H1 (cell line): Measurements from ENCODE around the gene BCAR3. TPM values are rescaled to one million over a fixed set of nuclear protein-coding genes. Genes with fewer than 3 reads are reported as not detected.

ENCODE experiments used
- CTCF ChIA-PET: fragments of 300-600 bp; sonication (Branson Sonifier 250); formaldehyde crosslinking; loops from one replicate; lab custom pipeline; 2021; ENCODE audit not compliant: partially characterized antibody; lab: Charles Lee
- POLR2A ChIA-PET: fragments of 300-600 bp; sonication (Branson Sonifier 250); formaldehyde crosslinking; loops from one replicate; lab custom pipeline; 2021; ENCODE audit warnings: inconsistent platforms; ENCODE audit not compliant: partially characterized antibody; lab: Charles Lee
- DNase-seq, 2 experiments: peaks; one replicate each; pipeline versions ENCODE4 v3.0.0 to v3.0.0-alpha.2; 2010 to 2022; ENCODE audit warnings: low spot score in 2 of 2, low read depth in 1 of 2, mixed read lengths in 1 of 2
- FAIRE-seq: peaks from 2 replicates; lab custom pipeline; 2011; peaks lifted over from hg19 to GRCh38; lab: Jason Lieb, UNC
- H2AFZ ChIP-seq: 2 replicates; pipeline ENCODE4 v1.8.1; 2012; ENCODE audit warnings: low read length, inconsistent platforms
- H2AK5ac ChIP-seq: 2 replicates; pipeline ENCODE4 v1.6.1; 2013; ENCODE audit warnings: low read depth, low read length
- H2BK120ac ChIP-seq: replicated peaks from 2 replicates; pipeline ENCODE3; 2013; ENCODE audit warnings: low read depth, low read length, inconsistent platforms
- H2BK12ac ChIP-seq: 2 replicates; pipeline ENCODE4 v1.6.1; 2013; ENCODE audit warnings: low read depth, low read length
- H2BK15ac ChIP-seq: 2 replicates; pipeline ENCODE4 v1.6.1; 2013; ENCODE audit warnings: low read length
- H2BK20ac ChIP-seq: 2 replicates; pipeline ENCODE4 v1.6.1; 2013; ENCODE audit warnings: low read length
- H2BK5ac ChIP-seq: 2 replicates; pipeline ENCODE4 v1.6.1; 2013; ENCODE audit warnings: low read depth, low read length
- H3K14ac ChIP-seq: 2 replicates; pipeline ENCODE4 v1.6.1; 2013; ENCODE audit warnings: inconsistent platforms; ENCODE audit not compliant: insufficient read length
- H3K18ac ChIP-seq: 2 replicates; pipeline ENCODE4 v1.6.1; 2013; ENCODE audit warnings: low read length; ENCODE audit errors: extremely low read depth
- H3K23ac ChIP-seq: 2 replicates; pipeline ENCODE4 v1.6.1; 2013; ENCODE audit warnings: inconsistent platforms; ENCODE audit not compliant: insufficient read length
- H3K23me2 ChIP-seq: 2 replicates; pipeline ENCODE4 v1.6.1; 2013; ENCODE audit warnings: low read depth, low read length
- H3K27ac ChIP-seq: 2 replicates; pipeline ENCODE4 v1.6.1; 2011; ENCODE audit warnings: low read depth, low read length, inconsistent platforms
- H3K27me3 ChIP-seq, 4 experiments: replicated peaks in 1 of 4; 1 replicate in 1 of 4; 2 replicates in 3 of 4; pipeline versions ENCODE4 v1.6.1 to v1.8.1; 2011 to 2013; ENCODE audit warnings: low read length in 3 of 4, mild to moderate bottlenecking in 3 of 4, inconsistent platforms in 2 of 4, mixed read lengths in 2 of 4, moderate library complexity in 1 of 4; ENCODE audit not compliant: control insufficient read depth in 3 of 4, insufficient read depth in 3 of 4; ENCODE audit errors: extremely low read depth in 1 of 4
- H3K36me3 ChIP-seq, 4 experiments: 2 replicates each; pipeline versions ENCODE4 v1.6.1 to v1.8.1; 2011 to 2013; ENCODE audit warnings: mild to moderate bottlenecking in 4 of 4, low read length in 3 of 4, moderate library complexity in 2 of 4, control low read depth in 1 of 4, inconsistent platforms in 1 of 4; ENCODE audit not compliant: insufficient read depth in 4 of 4, control insufficient read depth in 2 of 4
- H3K4ac ChIP-seq: replicated peaks from 2 replicates; pipeline ENCODE3; 2013; ENCODE audit warnings: low read length, low read depth, mixed read lengths, inconsistent platforms; ENCODE audit not compliant: insufficient read length
- H3K4me1 ChIP-seq, 4 experiments: replicated peaks in 1 of 4; 1 replicate in 1 of 4; 2 replicates in 3 of 4; pipeline versions ENCODE4 v1.6.1 to v1.8.1; 2011 to 2013; ENCODE audit warnings: low read length in 3 of 4, inconsistent platforms in 2 of 4, mixed read lengths in 1 of 4; ENCODE audit not compliant: insufficient read depth in 4 of 4, control insufficient read depth in 3 of 4
- H3K4me2 ChIP-seq, 2 experiments: 2 replicates each; pipeline versions ENCODE4 v1.6.1 to v1.8.1; 2011 to 2013; ENCODE audit warnings: low read depth in 2 of 2, low read length in 2 of 2, control low read depth in 1 of 2, inconsistent platforms in 1 of 2, mild to moderate bottlenecking in 1 of 2; ENCODE audit not compliant: insufficient read depth in 1 of 2
- H3K4me3 ChIP-seq, 4 experiments: fragments of 200-600, 300-600 bp in 1 of 4; sonication (generic), shearing (Covaris generic), sonication (Bioruptor Twin) in 1 of 4; 2 replicates each; pipeline versions ENCODE4 v1.5.1 to v1.8.1; 2011 to 2016; ENCODE audit warnings: low read length in 4 of 4, low read depth in 3 of 4, control low read depth in 2 of 4, inconsistent platforms in 2 of 4, mild to moderate bottlenecking in 2 of 4, mixed read lengths in 1 of 4, moderate library complexity in 1 of 4; ENCODE audit not compliant: insufficient read depth in 2 of 4; ENCODE audit errors: extremely low read depth in 1 of 4
- H3K56ac ChIP-seq: replicated peaks from 2 replicates; pipeline ENCODE3; 2013; ENCODE audit warnings: low read depth, mild to moderate bottlenecking, mixed read lengths, low read length, inconsistent platforms; ENCODE audit not compliant: insufficient read length
- H3K79me1 ChIP-seq: 2 replicates; pipeline ENCODE4 v1.6.1; 2013; ENCODE audit warnings: low read depth, low read length, control low read depth
- H3K79me2 ChIP-seq, 2 experiments: 2 replicates each; pipeline versions ENCODE4 v1.6.1 to v1.8.1; 2012 to 2013; ENCODE audit warnings: low read length in 2 of 2, mild to moderate bottlenecking in 2 of 2, inconsistent platforms in 1 of 2; ENCODE audit not compliant: insufficient read depth in 2 of 2, control insufficient read depth in 1 of 2
- H3K9ac ChIP-seq, 4 experiments: replicated peaks in 1 of 4; 1 replicate in 1 of 4; 2 replicates in 3 of 4; pipeline versions ENCODE4 v1.6.1 to v1.8.1; 2011 to 2013; ENCODE audit warnings: low read depth in 3 of 4, low read length in 3 of 4, control low read depth in 2 of 4, mild to moderate bottlenecking in 2 of 4, moderate library complexity in 2 of 4, inconsistent platforms in 1 of 4; ENCODE audit errors: extremely low read depth in 1 of 4
- H3K9me3 ChIP-seq, 2 experiments: 2 replicates each; pipeline versions ENCODE4 v1.6.1 to v1.8.1; 2012 to 2013; ENCODE audit warnings: mild to moderate bottlenecking in 2 of 2, moderate library complexity in 2 of 2, control low read depth in 1 of 2, inconsistent platforms in 1 of 2, low read depth in 1 of 2, low read length in 1 of 2, mixed read lengths in 1 of 2; ENCODE audit not compliant: insufficient read depth in 2 of 2
- H4K20me1 ChIP-seq, 2 experiments: replicated peaks in 1 of 2; 2 replicates each; pipeline versions ENCODE3 to v1.8.1; 2011 to 2013; ENCODE audit warnings: inconsistent platforms in 2 of 2, low read length in 2 of 2, mild to moderate bottlenecking in 1 of 2; ENCODE audit not compliant: insufficient read depth in 2 of 2, control insufficient read depth in 1 of 2
- H4K5ac ChIP-seq: 2 replicates; pipeline ENCODE4 v1.6.1; 2013; ENCODE audit warnings: low read length, low read depth, mixed read lengths, inconsistent platforms; ENCODE audit not compliant: insufficient read length
- H4K8ac ChIP-seq: 2 replicates; pipeline ENCODE4 v1.8.0; 2013; ENCODE audit warnings: mild to moderate bottlenecking, moderate library complexity, low read length, inconsistent platforms; ENCODE audit not compliant: insufficient read depth; ENCODE audit errors: extremely low read depth
- H4K91ac ChIP-seq: replicated peaks from 2 replicates; pipeline ENCODE3; 2013; ENCODE audit warnings: low read length, mixed read lengths, inconsistent platforms; ENCODE audit not compliant: insufficient read length
- BACH1 ChIP-seq: IDR thresholded peaks from 2 replicates; pipeline ENCODE4 v1.6.1; 2012; ENCODE audit warnings: low read length, improper control_type of control experiment
- CEBPB ChIP-seq: IDR thresholded peaks from 2 replicates; pipeline ENCODE4 v1.6.1; 2012; ENCODE audit warnings: low read depth, low read length
- KDM1A ChIP-seq: fragments of 200-600, 300-600 bp; sonication (generic); IDR thresholded peaks from 2 replicates; pipeline ENCODE4 v1.7.1; 2016; ENCODE audit warnings: mild to moderate bottlenecking, low read length, borderline replicate concordance
- polyA plus RNA-seq, 7 experiments: library from polyadenylated mRNA; depleted of rRNA in 3 of 7; stranded (reverse) in 5 of 7; unstranded in 2 of 7; fragments of >200 nt in 5 of 7; fragments of 200-250 nt in 2 of 7; gene quantifications; 1 replicate in 5 of 7; 2 replicates in 1 of 7; 4 replicates in 1 of 7; pipeline versions ENCODE4 v1.2.1 to v1.2.3, GENCODE V29; 2011 to 2013; ENCODE audit warnings: missing spikeins in 2 of 7, mixed read lengths in 2 of 7
- total RNA-seq: library from RNA; stranded (reverse); fragmentation: NEBNext Ultra II Directional; extraction: Animal tissue kit (Norgen Biotek cat#: 25700); gene quantifications from 2 replicates; pipeline ENCODE4 v1.2.1, GENCODE V29; 2021

BCAR3 gene
- total and polyA plus RNA-seq, 2 of the 8 experiments (the other 6 are each of a cell fraction or from before 2014, with no cell fraction given), result 5.6 to 9.2 TPM

DNA sequence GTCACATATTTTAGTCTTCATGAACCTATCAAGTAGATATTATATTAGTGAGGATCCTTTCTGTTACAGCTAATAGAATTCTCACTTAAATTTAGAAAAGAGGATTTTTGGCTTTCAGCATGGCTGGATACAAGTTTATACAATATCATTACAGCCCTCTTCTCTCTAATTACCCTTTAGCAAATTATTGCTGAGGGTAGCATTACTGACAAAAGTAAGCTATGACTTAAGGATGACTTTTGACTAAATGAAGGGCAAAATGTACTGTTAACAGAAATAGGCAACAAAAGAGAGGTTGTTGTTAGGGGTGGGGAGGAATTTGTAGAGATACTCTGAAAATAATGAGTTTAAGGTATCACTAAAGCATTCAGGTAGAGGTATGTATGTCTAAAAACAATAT lies 148.0 kb downstream of the BCAR3 start:
- POLR2A ChIA-PET, result no interaction called here
- FAIRE-seq, result no peak
- no peak overlapping the region for H3K4me3 ChIP-seq
- TF ChIP-seq KDM1A (no peak), CEBPB (no peak), BACH1 (no peak)

More for the DNA sequence above, 148.0 kb downstream of the BCAR3 start:
- Histone ChIP-seq H3K4ac (no peak overlapping the region), H2BK20ac (no peak overlapping the region), H2BK120ac (no peak overlapping the region), H3K27me3 (no peaks in the 10 kb centered on the region), H3K4me2 (no peak overlapping the region), H2BK12ac (no peak overlapping the region), H3K14ac (no peak overlapping the region), H2BK15ac (no peak overlapping the region), H3K79me2 (no peaks in the 10 kb centered on the region), H4K8ac (no peak overlapping the region), H2BK5ac (no peak overlapping the region), H3K79me1 (no peaks in the 10 kb centered on the region), H2AK5ac (no peak overlapping the region), H2AFZ (no peak overlapping the region), H3K4me1 (no peaks in the 10 kb centered on the region), H3K9me3 (no peaks in the 10 kb centered on the region), H3K9ac (no peak overlapping the region), H3K56ac (no peak overlapping the region), H4K91ac (no peak overlapping the region), H3K27ac (no peak overlapping the region), H3K18ac (no peak overlapping the region), H4K5ac (no peak overlapping the region), H3K23ac (no peak overlapping the region), H3K23me2 (no peaks in the 10 kb centered on the region), H4K20me1 (peaks cover 0 to 2% of the 10 kb centered on the region in 2 experiments), H3K36me3 (peaks cover 0 to 66% (median 14%) of the 10 kb centered on the region in 4 experiments; a peak in 5 of 8 replicates)
- CTCF ChIA-PET, result interaction anchor here (0.7 to 1.4 kb wide), 3 partner anchors 15 to 372 kb away, joined by 3 to 6 read pairs (median 3); no protein-coding TSS in a partner anchor
- DNase-seq, result no peak
